GM18868 (cell line): ENCODE data around the gene SH2B2.
"Not testable (repeated sequence)": the region's sequence is repeated elsewhere in the genome, so short reads cannot be mapped to it uniquely, and the experiment has no call there.

Experiments
- ATAC-seq: cut with Tn5 transposase; IDR thresholded peaks from one replicate; pipeline ENCODE4 v1.9.1; 2021; ENCODE audit warnings: mild to moderate bottlenecking, moderate library complexity; ENCODE audit not compliant: unreplicated experiment

Gene SH2B2

DNA sequence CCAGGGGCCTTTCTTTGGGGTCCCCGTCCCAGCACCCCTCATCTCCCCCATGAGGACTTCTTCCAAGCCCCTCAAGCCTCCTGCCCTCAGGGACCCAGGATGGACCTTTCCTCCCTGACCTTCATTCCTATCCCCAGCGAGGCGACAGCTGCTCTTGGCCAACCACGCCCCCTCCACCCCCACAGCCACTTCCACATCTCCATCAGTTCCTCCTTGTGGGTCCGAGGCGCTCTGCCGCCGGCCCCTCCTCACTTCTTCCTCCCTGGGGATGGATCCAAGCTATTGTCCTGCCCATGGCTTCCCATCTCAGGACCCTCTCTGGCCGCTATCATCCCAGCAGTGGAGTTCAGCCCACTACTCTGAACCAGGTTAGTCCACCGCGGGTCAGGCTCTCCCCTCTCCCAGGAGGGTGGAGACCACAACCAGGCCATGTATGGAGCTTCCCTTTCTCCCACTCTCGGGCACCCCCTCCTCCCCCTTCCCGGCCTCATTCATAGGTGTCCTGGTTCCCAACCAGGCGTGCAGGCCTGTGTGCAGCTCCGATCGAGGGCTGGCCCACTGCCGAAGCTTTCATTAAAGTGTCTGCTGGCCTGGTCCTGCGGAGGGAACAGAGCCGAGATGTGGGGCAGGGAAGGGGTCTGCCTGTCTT lies 1.7 kb upstream of the SH2B2 start:
- no peak for ATAC-seq

- no peak for ATAC-seq
Observed at GRCh38 chr7:102285540-102286236, 980 bp upstream of the SH2B2 start.

DNA sequence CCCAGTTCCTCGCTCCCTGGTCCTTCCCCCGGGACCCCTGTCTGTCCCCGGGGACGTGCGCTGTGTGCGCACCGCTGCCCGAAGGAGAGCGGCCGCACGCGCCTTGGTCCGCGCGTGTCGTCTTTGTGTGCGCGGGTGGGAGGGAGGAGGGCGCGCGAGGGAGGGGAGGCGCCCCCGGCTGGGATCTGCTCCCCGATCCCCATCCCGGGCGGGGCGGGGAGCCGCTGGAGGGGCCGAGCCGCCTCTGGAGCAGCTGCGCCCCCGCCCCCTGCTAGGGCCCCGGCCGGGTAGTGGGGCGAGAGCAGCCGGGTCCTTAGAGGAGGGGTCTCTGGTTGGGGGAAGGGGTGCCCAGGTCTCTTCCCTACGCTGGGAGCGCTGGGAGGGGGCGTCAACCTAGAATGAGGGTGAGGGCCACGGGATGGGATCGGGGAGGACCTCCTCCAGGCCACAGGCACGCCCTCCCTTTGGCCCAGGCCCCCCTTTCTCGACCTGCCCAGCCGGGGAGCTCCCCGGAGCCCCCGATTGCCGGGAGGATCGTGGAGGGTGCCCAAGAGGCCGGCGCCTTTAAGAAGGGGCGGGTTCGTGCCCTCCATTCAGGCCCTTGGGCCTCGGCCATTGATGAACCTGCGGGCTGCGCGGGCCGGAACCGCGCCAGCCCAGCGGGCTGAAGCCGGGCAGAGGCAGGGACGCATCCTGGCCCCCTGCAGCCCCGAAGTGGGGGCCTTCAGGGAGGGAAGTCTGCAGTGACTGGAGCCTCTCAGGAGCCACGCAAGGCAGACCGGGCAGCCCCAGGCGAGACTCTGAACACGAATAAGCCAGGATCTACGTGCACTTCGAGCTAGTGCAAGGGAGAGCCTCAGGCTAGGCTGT lies 678 bp downstream of the SH2B2 start:
- no peak for ATAC-seq

DNA sequence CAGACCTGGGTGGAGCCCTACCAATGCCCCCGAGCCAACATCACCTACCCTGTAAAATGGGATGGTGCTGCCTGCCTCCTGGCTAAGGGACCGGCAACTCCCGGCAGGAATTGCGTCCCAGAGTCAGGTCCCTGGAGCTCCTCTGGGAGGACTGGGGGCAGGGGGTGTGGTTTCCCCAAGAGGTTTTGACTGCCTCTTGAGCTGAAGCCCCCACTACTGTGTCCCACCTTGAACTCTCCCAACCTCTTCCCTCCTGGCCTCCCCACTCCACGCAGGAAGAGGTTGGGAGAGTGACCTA lies 1.3 kb downstream of the SH2B2 start:
- no peak for ATAC-seq

- no peak for ATAC-seq
Observed at GRCh38 chr7:102288285-102288930, 1.7 kb downstream of the SH2B2 start.

DNA sequence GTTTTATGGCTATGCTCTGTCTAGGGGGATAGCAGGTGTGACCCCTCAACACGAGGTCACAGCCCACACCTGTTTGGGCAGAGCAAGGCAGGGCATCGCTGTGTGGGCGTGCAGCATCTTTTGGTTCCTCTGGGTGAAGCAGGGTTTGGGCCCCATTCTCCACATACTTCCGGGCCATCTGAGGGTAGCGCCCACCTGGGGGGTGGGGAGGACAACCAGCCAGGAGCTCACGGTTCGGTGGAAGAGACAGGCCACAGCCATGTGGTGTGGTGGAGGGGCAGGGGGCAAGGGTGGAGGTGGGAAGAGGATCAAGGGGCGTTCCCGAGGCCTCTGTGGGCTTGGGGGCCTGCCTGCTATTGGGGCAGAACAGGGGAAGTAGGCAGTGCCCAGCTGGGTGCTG lies 2.4 kb downstream of the SH2B2 start:
- no peak for ATAC-seq

GRCh38 chr7:102291056-102291915 lies 4.6 kb downstream of the SH2B2 start:
- peak; percentile 50 for ATAC-seq

DNA sequence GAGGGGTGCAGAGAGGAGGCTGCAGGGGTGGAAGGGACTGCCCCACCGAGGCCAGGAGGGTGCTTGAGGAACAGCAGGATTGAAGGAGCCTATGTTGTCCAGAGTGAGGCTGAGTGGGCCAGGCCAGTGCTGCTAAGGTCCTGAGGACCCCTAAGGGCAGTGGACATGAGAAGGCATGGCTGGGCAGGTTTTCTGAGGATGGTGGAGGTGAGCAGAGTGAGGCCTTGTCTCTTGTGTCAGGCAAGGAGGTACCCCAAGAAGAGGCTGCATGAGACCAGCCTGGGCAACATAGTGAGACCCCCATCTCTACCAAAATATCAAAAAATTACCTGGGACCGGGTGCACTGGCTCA lies 5.2 kb downstream of the SH2B2 start:
- ATAC-seq = peak; percentile 1

DNA sequence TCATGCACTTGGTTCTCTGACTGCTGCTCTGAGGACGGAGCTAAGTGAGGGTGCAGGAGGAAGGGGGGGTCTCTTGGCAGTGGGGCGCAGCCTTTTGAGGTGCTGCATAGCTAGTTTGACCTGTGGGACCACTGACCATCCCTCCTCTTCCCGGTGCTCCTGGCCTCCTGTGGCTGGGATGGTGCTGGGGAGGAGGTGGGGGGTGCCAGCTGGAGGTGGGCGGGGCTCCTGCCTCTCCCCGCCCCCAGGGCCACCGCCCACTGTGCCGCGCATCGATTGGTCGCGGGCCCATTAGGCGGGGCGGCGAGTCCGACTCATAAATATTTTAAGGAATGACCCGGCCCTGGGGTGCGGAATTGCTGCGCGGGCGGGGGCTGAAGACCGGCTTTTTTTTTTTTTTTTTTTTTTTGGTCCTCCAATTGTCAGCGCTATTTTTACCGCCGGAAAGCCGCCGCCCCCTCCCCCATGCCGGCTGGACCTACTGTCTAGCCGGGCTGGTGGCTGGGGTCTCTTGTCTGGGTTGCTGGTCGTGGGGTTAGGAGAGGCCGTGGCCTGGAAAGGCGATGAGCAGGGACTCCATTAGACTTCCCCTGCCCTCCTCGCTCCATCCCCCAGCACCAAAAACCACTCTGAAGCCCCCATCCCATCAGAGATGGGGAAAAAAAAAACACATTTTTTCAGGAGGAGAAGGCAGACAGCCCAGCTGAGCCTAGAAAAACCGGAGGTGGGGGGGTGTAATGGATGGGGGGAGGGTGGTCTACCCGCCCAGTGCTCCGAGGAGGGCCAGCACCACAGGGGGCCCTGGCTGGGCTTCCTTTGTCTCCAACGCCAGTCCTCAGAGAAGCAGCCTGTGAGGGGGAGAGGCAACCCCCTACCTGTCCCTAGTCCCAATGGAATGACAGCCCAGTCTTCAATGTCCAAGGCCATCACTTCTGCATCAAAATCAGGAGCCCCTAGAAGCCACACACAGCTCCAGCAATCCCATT lies 6.4 kb downstream of the SH2B2 start:
- no peak for ATAC-seq

DNA sequence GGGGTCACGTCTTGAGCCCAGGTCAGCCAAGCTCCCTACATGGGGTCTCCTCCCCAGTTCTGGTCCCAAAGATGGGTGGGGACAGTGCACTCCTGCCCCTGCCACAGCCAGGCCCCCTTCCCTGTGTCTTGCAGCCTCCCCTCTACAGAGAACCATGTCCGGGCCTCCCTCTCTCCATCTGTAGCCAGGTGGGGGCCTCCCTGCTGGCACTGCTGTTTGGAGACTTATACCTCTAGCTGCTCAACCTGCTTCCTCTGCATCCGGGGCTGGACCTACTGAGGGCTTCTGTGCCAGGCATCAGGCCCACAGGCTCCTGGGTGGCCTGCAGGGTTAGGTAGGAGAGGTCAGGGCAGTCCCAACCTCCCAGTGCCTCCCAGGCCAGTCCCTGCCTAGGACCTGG lies 7.9 kb downstream of the SH2B2 start:
- ATAC-seq = no peak

DNA sequence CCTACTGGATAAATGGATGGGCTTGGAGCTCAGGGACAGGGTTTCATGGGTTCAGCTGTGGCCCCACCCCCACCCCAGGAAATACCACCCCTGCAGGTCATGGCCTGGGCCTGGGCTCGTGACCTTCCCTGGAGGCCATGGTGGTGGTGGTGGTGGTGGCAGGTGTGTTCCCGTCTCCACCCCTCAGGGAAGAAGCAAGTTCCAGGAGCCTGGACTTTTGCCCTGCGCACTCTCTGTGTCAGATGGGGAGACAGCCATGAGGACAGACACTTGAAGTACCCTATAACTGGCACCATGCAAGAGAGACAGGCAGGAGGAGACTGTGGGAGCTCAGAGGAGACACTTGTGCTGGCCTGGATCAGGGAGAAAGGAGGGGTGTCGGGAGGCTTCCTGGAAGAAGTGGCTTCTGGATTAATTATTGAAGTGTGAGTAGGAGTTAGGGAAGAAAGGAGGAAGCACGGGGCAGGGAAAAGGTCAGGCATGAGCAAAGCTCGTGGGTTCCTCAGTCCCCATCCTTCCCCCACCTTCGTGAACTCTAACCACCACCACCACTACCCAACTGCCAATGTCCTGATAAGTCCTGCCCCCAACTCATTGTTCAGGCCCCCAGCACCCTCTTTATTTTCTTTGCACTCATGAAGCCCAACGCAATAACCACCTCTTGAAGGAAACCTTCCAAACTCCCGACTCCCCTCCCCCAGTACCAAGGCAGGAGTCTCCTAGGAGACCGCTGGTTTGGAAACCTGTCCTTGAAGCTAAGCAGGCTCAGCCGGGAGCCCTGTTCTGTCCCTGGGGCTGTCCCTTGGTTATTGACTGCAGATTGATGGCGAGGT lies 8.9 kb downstream of the SH2B2 start:
- ATAC-seq = no peak

GRCh38 chr7:102296179-102296438 lies 9.4 kb downstream of the SH2B2 start:
- no peak for ATAC-seq

DNA sequence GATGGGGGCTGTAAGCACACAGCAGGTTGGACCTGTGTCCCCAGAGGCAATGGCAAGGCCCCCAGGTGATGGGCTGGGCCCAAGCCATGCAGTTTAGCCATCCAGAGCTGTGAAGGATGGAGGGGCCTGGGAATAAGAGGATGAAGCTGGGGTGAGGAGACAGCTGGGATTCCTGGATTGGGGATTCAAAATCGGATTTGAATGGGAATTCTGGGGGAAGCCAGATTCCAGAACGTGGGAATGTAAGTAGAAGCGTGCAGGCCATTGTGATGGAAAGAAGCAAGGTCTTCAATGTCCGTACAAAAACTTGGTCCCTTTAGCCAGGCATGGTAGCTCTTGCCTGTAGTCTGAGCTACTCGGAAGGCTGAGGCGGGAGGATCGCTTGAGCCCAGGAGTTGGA lies 9.8 kb downstream of the SH2B2 start:
- no peak for ATAC-seq

DNA sequence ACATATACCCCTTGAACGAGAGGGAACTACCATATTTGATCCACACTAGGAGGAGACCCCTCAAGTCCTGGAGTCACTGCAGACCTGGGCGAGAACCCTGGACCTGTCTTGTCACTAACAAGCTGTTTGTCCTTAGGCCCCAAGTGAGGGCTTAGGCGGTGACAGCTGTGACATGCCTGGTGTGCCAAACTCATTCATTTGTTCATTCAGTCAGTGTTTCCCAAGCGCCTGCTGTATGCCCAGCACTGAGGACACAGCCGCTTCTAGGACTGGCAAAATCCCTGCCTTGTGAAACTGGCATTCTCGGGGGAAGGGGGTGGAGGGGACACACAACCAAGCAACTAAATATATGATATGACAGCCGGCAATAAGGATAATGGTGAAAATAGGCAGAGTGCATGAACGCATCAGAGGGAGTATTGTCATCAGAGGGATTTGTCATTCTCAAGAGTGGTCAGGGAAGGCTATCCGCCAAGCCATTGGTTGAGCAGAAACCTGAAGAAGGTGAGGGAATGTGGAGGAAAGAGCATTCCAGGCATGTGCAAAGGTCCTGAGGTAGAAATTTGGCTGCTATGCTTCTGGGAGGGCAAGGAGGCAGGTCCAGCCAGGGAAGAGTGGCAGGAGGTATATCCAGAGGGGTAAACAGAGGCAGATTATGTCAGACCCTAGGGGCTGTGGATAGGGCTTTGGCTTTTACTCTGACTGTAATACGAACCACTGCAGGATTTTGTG lies 11.0 kb downstream of the SH2B2 start:
- no peak for ATAC-seq

DNA sequence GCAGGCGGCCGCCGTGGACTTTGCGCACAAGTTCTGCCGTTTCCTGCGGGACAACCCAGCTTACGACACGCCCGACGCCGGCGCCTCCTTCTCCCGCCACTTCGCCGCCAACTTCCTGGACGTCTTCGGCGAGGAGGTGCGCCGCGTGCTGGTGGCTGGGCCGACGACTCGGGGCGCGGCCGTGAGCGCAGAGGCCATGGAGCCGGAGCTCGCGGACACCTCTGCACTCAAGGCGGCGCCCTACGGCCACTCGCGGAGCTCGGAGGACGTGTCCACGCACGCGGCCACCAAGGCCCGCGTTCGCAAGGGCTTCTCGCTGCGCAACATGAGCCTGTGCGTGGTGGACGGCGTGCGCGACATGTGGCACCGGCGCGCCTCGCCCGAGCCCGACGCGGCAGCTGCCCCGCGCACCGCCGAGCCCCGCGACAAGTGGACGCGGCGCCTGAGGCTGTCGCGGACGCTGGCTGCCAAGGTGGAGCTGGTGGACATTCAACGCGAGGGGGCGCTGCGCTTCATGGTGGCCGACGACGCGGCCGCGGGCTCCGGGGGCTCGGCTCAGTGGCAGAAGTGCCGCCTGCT lies 14.1 kb downstream of the SH2B2 start:
- no peak for ATAC-seq

DNA sequence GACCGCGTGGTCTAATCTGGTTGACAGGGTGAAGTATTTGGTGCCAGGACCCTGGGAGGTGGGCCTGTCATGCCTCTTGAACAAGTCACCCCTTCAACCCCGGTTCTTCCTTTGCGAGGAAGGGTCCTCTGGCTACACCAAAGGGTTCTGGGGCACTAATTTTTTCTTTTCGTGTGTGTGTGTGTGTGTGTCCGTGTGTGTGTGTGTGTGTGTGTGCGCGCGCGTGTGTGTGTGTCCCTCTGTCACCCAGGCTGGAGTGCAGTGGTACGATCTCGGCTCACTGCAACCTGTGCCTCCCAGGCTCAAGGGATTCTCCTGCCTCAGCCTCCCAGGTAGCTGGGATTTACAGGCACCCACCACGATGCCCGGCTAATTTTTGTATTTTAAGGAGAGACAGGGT lies 14.7 kb downstream of the SH2B2 start:
- not testable (repeated sequence) for ATAC-seq

DNA sequence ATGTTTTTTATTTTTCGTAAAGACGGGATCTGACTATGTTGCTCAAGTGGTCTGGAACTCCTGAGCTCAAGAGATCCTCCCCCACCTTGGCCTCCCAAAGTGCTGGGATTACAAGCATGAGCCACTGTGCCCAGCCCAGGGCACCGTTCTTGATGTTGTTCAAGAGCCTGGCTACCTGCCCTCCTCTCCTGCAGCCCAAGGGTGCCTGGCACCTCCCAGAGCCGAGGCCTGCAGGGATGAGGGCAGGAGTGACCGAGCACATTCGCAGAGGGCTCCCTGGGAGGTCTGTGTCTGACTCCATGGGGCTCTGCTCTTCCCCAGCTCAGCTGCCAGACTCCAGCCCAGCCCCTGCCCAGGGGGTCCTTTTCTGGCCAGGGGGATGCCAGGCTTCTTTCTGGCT lies 15.4 kb downstream of the SH2B2 start:
- ATAC-seq = no peak
